Nephron (organoid): Measurements from ENCODE around the gene POLR2J.

ENCODE experiments used
- H3K27ac Mint-ChIP-seq, 3 experiments: 2 replicates each; pipeline ENCODE4 v1.8.0; 2020; ENCODE audit warnings: mixed read lengths in 3 of 3, mild to moderate bottlenecking in 2 of 3, moderate library complexity in 1 of 3
- H3K27me3 Mint-ChIP-seq: 2 replicates; pipeline ENCODE4 v1.8.0; 2021; ENCODE audit warnings: low read depth, mild to moderate bottlenecking, moderate library complexity, mixed read lengths
- H3K36me3 Mint-ChIP-seq: 2 replicates; pipeline ENCODE4 v1.8.0; 2020; ENCODE audit warnings: low read depth, mixed read lengths
- H3K4me1 Mint-ChIP-seq: 2 replicates; pipeline ENCODE4 v1.8.0; 2020; ENCODE audit warnings: mixed read lengths
- H3K4me3 Mint-ChIP-seq, 3 experiments: 2 replicates each; pipeline ENCODE4 v1.8.0; 2020; ENCODE audit warnings: mild to moderate bottlenecking in 3 of 3, mixed read lengths in 3 of 3, moderate library complexity in 2 of 3
- H3K9me3 Mint-ChIP-seq: 2 replicates; pipeline ENCODE4 v1.8.0; 2020; ENCODE audit warnings: mixed read lengths
- TF ChIP-seq, protein P1 (sequence below), 3 experiments: fragments of 200-600 bp; sonication (generic); IDR thresholded peaks; one replicate each; pipeline ENCODE4 v1.5.0; 2021; ENCODE audit warnings: antibody characterized with exemption in 3 of 3; ENCODE audit not compliant: unreplicated experiment in 3 of 3

The POLR2J gene

GRCh38 chr7:102453319-102453718 lies 25.4 kb downstream of the POLR2J start:
- TF ChIP-seq, protein P1, sequence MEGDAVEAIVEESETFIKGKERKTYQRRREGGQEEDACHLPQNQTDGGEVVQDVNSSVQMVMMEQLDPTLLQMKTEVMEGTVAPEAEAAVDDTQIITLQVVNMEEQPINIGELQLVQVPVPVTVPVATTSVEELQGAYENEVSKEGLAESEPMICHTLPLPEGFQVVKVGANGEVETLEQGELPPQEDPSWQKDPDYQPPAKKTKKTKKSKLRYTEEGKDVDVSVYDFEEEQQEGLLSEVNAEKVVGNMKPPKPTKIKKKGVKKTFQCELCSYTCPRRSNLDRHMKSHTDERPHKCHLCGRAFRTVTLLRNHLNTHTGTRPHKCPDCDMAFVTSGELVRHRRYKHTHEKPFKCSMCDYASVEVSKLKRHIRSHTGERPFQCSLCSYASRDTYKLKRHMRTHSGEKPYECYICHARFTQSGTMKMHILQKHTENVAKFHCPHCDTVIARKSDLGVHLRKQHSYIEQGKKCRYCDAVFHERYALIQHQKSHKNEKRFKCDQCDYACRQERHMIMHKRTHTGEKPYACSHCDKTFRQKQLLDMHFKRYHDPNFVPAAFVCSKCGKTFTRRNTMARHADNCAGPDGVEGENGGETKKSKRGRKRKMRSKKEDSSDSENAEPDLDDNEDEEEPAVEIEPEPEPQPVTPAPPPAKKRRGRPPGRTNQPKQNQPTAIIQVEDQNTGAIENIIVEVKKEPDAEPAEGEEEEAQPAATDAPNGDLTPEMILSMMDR (IDR thresholded peaks at IDR 0.05; ENCODE audit: unreplicated experiment in 3 of 3), result no peak
- Mint-ChIP-seq H3K9me3 (no peaks in the 10 kb centered on the region), H3K4me3 (no peak overlapping the region), H3K27ac (no peak overlapping the region), H3K4me1 (no peaks in the 10 kb centered on the region), H3K36me3 (peaks cover 16% of the 10 kb centered on the region), H3K27me3 (no peaks in the 10 kb centered on the region)

DNA sequence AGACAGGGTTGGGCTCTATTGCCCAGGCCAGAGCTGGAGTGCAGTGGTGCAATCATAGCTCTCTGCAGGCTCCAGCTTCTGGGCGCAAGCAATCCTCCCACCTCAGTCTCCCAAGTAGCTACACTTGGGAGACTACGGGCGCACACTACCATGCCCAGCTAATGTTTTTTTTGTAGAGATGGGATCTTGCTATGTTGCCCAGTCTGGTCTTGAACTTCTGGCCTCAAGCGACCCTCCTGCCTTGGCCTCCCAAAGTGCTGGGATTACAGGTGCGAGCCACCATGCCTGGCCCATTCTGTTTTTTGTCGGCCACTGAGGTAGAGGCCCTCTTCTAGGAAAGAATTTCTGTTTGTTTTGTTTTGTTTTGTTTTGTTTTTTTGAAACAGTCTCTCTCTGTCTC lies 26.3 kb downstream of the POLR2J start:
- TF ChIP-seq, protein P1 (IDR thresholded peaks at IDR 0.05; ENCODE audit: unreplicated experiment in 3 of 3), result no peak

GRCh38 chr7:102451371-102452054 lies 27.2 kb downstream of the POLR2J start:
- TF ChIP-seq, protein P1 (IDR thresholded peaks at IDR 0.05; ENCODE audit: unreplicated experiment in 3 of 3), result no peak
- no peaks in the 10 kb centered on the region for H3K27me3 Mint-ChIP-seq
- no peaks in the 10 kb centered on the region for H3K9me3 Mint-ChIP-seq
- no peak overlapping the region for H3K27ac Mint-ChIP-seq
- no peaks in the 10 kb centered on the region for H3K4me1 Mint-ChIP-seq
- H3K4me3 Mint-ChIP-seq, result no peak overlapping the region
- peaks cover 5% of the 10 kb centered on the region for H3K36me3 Mint-ChIP-seq

More for the DNA sequence above, 26.3 kb downstream of the POLR2J start:
- Mint-ChIP-seq H3K9me3 (no peaks in the 10 kb centered on the region), H3K4me1 (no peaks in the 10 kb centered on the region), H3K36me3 (peaks cover 10% of the 10 kb centered on the region), H3K4me3 (no peak overlapping the region), H3K27me3 (no peaks in the 10 kb centered on the region), H3K27ac (no peak overlapping the region)

DNA sequence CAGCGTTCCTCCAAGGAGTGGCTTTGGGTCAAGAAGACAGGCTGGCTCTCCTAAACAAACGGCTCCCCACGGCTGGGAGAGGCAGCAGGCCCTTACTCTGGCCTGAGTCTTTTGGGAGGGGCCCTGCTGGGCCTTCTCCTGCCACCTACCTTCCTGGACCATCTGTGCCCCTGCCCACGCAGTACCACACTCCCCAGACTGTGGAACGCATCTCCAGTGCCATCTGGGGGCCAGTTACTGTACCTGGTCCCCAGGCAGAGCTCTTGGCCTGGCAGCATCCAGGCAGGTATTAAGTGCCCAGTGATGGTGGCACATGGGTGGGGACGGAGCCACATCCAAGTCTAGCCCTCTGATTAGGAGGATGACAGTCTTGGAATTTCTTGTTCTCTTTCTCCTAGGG lies 28.5 kb downstream of the POLR2J start:
- Mint-ChIP-seq H3K27me3 (no peaks in the 10 kb centered on the region), H3K36me3 (peaks cover 3% of the 10 kb centered on the region), H3K4me1 (no peaks in the 10 kb centered on the region), H3K9me3 (no peaks in the 10 kb centered on the region), H3K27ac (no peak overlapping the region), H3K4me3 (no peak overlapping the region)
- TF ChIP-seq, protein P1 (IDR thresholded peaks at IDR 0.05; ENCODE audit: unreplicated experiment in 3 of 3), result no peak

DNA sequence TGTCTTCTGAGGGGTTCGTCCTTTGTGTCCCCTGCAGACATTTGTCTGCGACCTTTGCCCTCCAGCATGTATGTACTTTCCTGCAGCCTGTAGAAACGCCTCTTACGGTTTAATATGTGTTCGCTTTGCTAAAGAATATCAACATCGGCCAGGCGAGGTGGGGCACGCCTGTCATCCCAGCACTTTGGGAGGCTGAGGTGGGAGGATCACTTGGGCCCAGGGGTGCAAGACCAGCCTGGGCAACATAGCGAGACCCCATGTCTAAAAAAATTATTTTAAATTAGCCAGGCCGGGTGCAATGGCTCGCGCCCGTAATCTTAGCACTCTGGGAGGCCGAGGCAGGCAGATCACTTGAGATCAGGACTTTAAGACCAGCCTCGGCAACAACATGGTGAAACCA lies 29.6 kb downstream of the POLR2J start:
- H3K4me3 Mint-ChIP-seq, result no peak overlapping the region
- H3K27me3 Mint-ChIP-seq, result no peaks in the 10 kb centered on the region
- TF ChIP-seq, protein P1 (IDR thresholded peaks at IDR 0.05; ENCODE audit: unreplicated experiment in 3 of 3), result no peak
- no peak overlapping the region for H3K27ac Mint-ChIP-seq
- peaks cover 7% of the 10 kb centered on the region for H3K36me3 Mint-ChIP-seq
- no peaks in the 10 kb centered on the region for H3K4me1 Mint-ChIP-seq
- no peaks in the 10 kb centered on the region for H3K9me3 Mint-ChIP-seq

- H3K4me1 Mint-ChIP-seq, result no peaks in the 10 kb centered on the region
- H3K9me3 Mint-ChIP-seq, result no peaks in the 10 kb centered on the region
- TF ChIP-seq, protein P1 (IDR thresholded peaks at IDR 0.05; ENCODE audit: unreplicated experiment in 3 of 3), result no peak
- no peak overlapping the region for H3K27ac Mint-ChIP-seq
- H3K27me3 Mint-ChIP-seq, result no peaks in the 10 kb centered on the region
- H3K4me3 Mint-ChIP-seq, result no peak overlapping the region
- H3K36me3 Mint-ChIP-seq, result peaks cover 7% of the 10 kb centered on the region
Observed at GRCh38 chr7:102447311-102447710, 31.4 kb downstream of the POLR2J start.
